Measurements from ENCODE around the gene NME5.

GRCh38 chr5:138077064-138077696 is 62.0 kb downstream of the NME5 start:
- TF ChIP-seq CTCF (IDR thresholded peaks at IDR 0.05), result peak; percentile 67 to 84 (median 82)
- TF ChIP-seq POLR2A (IDR thresholded peaks at IDR 0.05), result no peak

Measured in testis (tissue), 2 donors.